ENCODE data around the gene EVPL. TPM values are rescaled to one million over a fixed set of nuclear protein-coding genes. Genes with fewer than 3 reads are reported as not detected.

EVPL gene
- total RNA-seq, 1 experiment from 2014 or later = 58.0 TPM

DNA sequence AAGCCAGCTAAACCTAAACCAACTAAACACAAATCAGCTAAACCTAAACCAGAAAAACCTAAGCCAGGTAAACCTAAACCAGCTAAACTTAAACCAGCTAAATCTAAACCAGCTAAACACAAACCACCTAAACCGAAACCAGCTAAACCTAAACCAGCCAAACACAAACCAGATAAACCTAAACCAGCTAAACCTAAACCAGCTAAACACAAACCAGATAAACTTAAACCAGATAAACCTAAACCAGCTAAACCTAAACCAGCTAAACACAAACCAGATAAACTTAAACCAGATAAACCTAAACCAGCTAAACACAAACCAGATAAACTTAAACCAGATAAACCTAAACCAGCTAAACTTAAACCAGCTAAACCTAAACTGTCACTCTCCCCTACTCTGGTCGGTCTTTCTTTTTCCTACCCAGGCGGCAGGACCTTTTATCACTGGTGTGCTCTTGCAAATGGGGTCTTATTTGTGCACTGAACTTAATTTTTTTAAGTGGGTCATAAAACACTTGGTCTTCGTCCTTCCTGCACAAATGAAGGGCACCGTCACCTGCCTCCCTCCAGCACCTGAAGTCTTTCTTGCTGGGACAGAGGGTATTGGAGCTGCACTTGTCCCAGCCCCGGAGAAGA is 7.2 kb downstream of the EVPL start:
- H3K4me3 ChIP-seq (replicated peaks in 1 of 2; ENCODE audit: low read depth in 1 of 2, low read length in 2 of 2) = no peak overlapping the region
- H3K27ac ChIP-seq (ENCODE audit: low read depth, low read length) = no peak overlapping the region
- intact Hi-C loops (cut with micrococcal nuclease) = no loop called here
- ATAC-seq (no peak), DNase-seq (ENCODE audit: low read depth, low spot score) (no peak)
- no peak overlapping the region for H3K4me2 ChIP-seq (ENCODE audit: low read length)
- no peaks in the 10 kb centered on the region for H3K27me3 ChIP-seq (ENCODE audit: insufficient read depth, low read length)
- H3K36me3 ChIP-seq (ENCODE audit: control insufficient read depth in 1 of 2, insufficient read depth in 2 of 2, low read length in 2 of 2) = peaks cover 32 to 35% of the 10 kb centered on the region in 2 experiments
- H4K20me1 ChIP-seq (ENCODE audit: insufficient read depth) = no peaks in the 10 kb centered on the region
- peaks cover 10% of the 10 kb centered on the region; the same call in 1 of the 2 replicates for H3K79me2 ChIP-seq (ENCODE audit: insufficient read depth, low read length)
- H3K9ac ChIP-seq (ENCODE audit: low read length) = no peak overlapping the region
- no peaks in the 10 kb centered on the region for H3K4me1 ChIP-seq (ENCODE audit: control insufficient read depth in 1 of 2, insufficient read depth in 2 of 2, low read length in 2 of 2)
- TF ChIP-seq POLR2A (IDR thresholded peaks at IDR 0.05; ENCODE audit: borderline replicate concordance, extremely low read depth, insufficient read depth, insufficient read length) (no peak), EGR1 (IDR thresholded peaks at IDR 0.05; ENCODE audit: low read depth) (no peak), ATF3 (IDR thresholded peaks at IDR 0.05) (no peak), ZFX (IDR thresholded peaks at IDR 0.05) (no peak), REST (IDR thresholded peaks at IDR 0.05; ENCODE audit: low read depth) (no peak), ELF1 (IDR thresholded peaks at IDR 0.05; ENCODE audit: borderline replicate concordance, low read depth) (no peak), YY1 (IDR thresholded peaks at IDR 0.05; ENCODE audit: extremely low read depth, insufficient replicate concordance, low read depth, low read length) (no peak), CEBPB (IDR thresholded peaks at IDR 0.05; ENCODE audit: low read depth) (no peak), SIN3A (IDR thresholded peaks at IDR 0.05; ENCODE audit: low read depth) (no peak), EZH2 (IDR thresholded peaks at IDR 0.05) (no peak), SP1 (IDR thresholded peaks at IDR 0.05; ENCODE audit: low read depth) (no peak), ZBTB33 (IDR thresholded peaks at IDR 0.05; ENCODE audit: extremely low read depth, insufficient replicate concordance, low read length) (no peak), CBX3 (IDR thresholded peaks at IDR 0.05; ENCODE audit: low read depth) (no peak), ZNF274 (IDR thresholded peaks at IDR 0.05; ENCODE audit: low read depth, low read length) (no peak), TCF7L2 (IDR thresholded peaks at IDR 0.05; ENCODE audit: borderline replicate concordance, extremely low read depth, insufficient read depth, insufficient read length) (no peak), EZH2phosphoT487 (IDR thresholded peaks at IDR 0.05; ENCODE audit: borderline replicate concordance) (no peak), POLR2AphosphoS5 (IDR thresholded peaks at IDR 0.05; ENCODE audit: low read depth, low read length) (no peak)
- TF ChIP-seq, protein P1, sequence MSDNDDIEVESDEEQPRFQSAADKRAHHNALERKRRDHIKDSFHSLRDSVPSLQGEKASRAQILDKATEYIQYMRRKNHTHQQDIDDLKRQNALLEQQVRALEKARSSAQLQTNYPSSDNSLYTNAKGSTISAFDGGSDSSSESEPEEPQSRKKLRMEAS (IDR thresholded peaks at IDR 0.05) = no peak
- no peaks in the 10 kb centered on the region for H3K9me2 ChIP-seq (ENCODE audit: insufficient read depth)
- H3K9me3 ChIP-seq (ENCODE audit: control insufficient read depth in 1 of 2, insufficient read depth in 1 of 2, low read depth in 1 of 2, low read length in 2 of 2) = no peaks in the 10 kb centered on the region
- H2AFZ ChIP-seq (ENCODE audit: low read depth, low read length, poor library complexity, severe bottlenecking) = no peak overlapping the region
- BruUV-seq (replicated peaks) = no TSS peak
- RAD21 ChIA-PET (ENCODE audit: low non-redundant PET in 1 of 2, low total read pairs in 2 of 2, uncharacterized antibody in 2 of 2, unreplicated experiment in 2 of 2) = interaction anchor here in 1 of 2 experiments (0.6 kb wide), 1 partner anchor 28 kb away, joined by 6 read pairs; no protein-coding TSS in a partner anchor
- POLR2A ChIA-PET = interaction anchor here (0.6 to 1.4 kb wide), 4 partner anchors 34 to 190 kb away, joined by 3 to 5 read pairs (median 3); partner anchors contain the start of genes MRPL38 and SRP68
- CTCF ChIA-PET = interaction anchor here (0.8 to 1.7 kb wide), 7 partner anchors 9 to 260 kb away, joined by 3 to 7 read pairs (median 4); partner anchors contain the start of gene CDK3
